ENCODE results near the gene PRXL2A.
"Not testable (repeated sequence)": the region's sequence is repeated elsewhere in the genome, so short reads cannot be mapped to it uniquely, and the experiment has no call there.

The PRXL2A gene

GRCh38 chr10:80411267-80411668 lies 2.9 kb downstream of the PRXL2A start:
- DNase-seq (ENCODE audit: low read depth in 1 of 2, low spot score in 1 of 2) = no peak

- no peak for DNase-seq (ENCODE audit: low read depth in 1 of 2, low spot score in 1 of 2)
Observed at GRCh38 chr10:80411681-80412220, 3.4 kb downstream of the PRXL2A start.

DNA sequence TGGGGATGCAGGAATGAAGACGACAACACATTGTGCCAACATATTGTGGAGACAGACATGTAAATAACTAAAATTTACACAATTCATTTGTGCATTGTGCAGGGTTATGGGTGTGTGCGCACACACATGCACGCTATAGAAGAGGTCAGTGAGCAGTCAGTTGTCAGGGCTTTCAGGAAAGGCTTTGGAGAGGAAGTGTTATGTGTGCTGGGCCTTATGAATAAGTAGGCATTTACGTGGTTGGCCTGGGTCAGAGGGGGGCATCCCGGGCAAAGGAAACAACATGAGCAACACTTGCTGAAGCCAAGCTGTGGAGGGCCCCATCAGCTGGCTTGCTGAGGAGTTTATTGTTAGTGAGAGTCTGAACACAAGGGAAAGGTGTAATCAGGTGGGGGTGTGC lies 4.1 kb downstream of the PRXL2A start:
- DNase-seq (ENCODE audit: low read depth in 1 of 2, low spot score in 1 of 2) = no peak

GRCh38 chr10:80413271-80413996 lies 5.1 kb downstream of the PRXL2A start:
- no peak for DNase-seq (ENCODE audit: low read depth in 1 of 2, low spot score in 1 of 2)

- no peak for DNase-seq (ENCODE audit: low read depth in 1 of 2, low spot score in 1 of 2)
Observed at GRCh38 chr10:80414142-80414895, 6.0 kb downstream of the PRXL2A start.

GRCh38 chr10:80415734-80416478 lies 7.6 kb downstream of the PRXL2A start:
- no peak for DNase-seq (ENCODE audit: low read depth in 1 of 2, low spot score in 1 of 2)

DNA sequence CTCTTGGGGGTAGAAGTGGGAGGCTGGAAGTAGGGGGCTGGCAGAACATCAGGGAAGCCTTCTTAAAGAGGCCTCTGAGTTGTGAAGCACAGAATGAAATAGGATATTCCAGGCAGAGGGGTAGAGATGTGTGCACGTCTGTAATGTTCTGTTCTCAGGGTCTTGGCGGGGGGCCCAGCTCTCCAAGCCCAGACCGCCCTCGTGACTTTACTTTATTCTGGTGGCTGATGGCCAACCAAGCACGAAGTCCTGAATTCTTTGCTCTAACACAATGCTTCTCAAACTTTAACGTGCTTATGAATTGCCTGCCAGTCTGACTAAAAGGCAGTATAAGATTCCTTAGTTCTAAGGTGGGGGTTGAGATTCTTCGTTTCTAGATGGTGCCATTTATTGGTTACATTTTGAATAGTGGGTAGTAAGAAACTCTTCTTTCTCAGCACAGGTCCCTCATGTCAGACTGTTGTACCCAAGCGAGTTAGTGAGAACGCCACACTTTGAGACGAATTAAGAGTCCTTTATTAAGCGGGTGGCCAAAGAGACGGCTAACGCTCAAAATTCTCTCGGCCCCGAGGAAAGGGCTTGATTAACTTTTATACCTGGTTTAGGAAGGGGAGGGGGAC lies 8.2 kb downstream of the PRXL2A start:
- no peak for DNase-seq (ENCODE audit: low read depth in 1 of 2, low spot score in 1 of 2)

DNA sequence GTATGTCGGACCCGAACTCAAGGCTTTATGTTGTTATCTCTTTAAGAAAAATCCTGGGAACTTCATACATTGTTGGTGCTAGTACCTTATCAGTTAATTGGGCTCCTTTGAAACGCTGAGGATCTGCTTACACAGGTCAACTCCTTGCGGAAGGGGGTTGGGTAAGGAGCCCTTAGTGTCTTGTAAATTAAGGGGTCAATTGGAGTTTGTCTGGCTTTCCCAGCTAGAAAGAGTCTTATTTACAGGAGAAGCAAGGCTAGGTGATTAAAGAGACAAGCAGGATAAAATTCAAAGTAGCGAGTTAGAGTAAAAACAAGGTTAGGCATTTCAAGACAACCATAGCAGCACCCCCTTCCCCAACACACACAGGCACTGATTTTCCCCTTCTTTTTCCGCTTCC lies 8.9 kb downstream of the PRXL2A start:
- DNase-seq (ENCODE audit: low read depth in 1 of 2, low spot score in 1 of 2) = not testable (repeated sequence)

DNA sequence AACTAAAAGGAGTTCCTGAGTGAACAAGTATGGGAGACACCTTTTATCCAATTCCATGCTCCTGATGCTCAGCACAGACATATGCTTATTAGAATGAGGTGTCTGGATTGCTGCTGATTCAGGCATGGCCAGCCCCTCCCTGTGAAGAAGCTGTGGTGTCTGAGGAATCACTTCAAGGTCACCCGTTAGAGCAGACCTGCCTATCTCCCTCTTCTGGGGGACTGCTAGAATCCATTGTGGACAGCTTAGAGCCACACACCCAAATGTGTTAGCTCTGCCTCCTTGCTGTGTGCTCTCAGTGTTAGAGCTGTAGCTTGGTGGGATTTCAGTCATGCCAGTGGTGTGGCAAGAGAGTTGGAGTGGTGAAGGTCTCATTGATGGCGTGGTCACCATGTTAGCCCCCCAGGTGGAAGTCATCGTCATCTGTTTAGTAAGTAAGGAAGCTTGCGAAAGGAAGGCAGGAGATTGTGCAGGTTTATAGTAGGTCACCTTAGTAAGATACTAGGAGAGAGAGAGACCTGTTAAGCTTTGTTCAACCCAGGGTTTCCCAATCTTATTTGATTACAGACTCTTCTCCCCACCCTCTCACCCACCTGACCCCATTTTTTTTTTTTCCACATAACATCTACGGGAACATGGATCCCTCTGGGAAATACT lies 12.8 kb downstream of the PRXL2A start:
- no peak for DNase-seq (ENCODE audit: low read depth in 1 of 2, low spot score in 1 of 2)

GRCh38 chr10:80421707-80422536 lies 13.6 kb downstream of the PRXL2A start:
- DNase-seq (ENCODE audit: low read depth in 1 of 2, low spot score in 1 of 2) = no peak

- no peak for DNase-seq (ENCODE audit: low read depth in 1 of 2, low spot score in 1 of 2)
Observed at GRCh38 chr10:80425901-80426300, 17.6 kb downstream of the PRXL2A start.

- DNase-seq (ENCODE audit: low read depth in 1 of 2, low spot score in 1 of 2) = no peak
Observed at GRCh38 chr10:80427541-80427940, 19.2 kb downstream of the PRXL2A start.

GRCh38 chr10:80429521-80429973 lies 21.2 kb downstream of the PRXL2A start:
- no peak for DNase-seq (ENCODE audit: low read depth in 1 of 2, low spot score in 1 of 2)

GRCh38 chr10:80433134-80433533 lies 24.8 kb downstream of the PRXL2A start:
- no peak for DNase-seq (ENCODE audit: low read depth in 1 of 2, low spot score in 1 of 2)

GRCh38 chr10:80436446-80437098 lies 28.2 kb downstream of the PRXL2A start:
- no peak for DNase-seq (ENCODE audit: low read depth in 1 of 2, low spot score in 1 of 2)

DNA sequence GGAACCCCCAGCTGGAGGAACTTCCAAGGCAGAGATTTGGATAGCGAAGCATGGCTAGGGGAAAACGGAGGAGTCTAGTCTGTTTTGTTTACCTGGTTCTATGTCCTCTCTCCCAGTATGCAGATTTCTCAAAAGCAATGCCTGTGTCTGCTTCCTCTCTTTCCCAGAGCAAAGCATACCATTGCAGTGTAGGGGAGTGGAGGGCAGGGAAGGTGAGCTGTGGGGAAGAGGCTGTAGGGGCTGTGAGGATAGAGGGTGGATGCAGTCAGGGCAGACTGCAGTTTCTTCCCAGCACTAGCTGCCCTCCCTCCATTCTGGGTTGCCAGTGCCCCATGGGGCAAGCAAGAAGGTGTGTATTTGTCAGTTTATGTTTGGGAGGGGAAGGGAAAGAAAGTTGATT lies 28.9 kb downstream of the PRXL2A start:
- no peak for DNase-seq (ENCODE audit: low read depth in 1 of 2, low spot score in 1 of 2)

DNA sequence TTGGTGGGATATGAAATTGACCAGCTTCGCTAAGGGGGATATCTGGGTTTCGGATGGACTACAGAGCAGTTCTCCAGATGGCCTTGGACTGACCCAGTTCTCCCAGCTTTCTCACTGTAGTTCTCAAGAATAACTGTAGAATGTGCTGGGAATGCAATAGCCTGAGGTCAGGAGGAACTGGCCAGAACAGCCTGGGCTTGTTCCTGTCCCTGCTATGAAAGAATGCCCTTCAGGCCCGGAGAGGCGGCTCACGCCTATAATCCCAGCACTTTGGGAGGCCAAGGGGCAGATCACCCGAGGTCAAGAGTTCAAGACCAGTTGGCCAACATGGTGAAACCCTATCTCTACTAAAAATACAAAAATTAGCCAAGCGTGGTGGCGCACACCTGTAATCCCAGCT lies 33.5 kb downstream of the PRXL2A start:
- no peak for DNase-seq (ENCODE audit: low read depth in 1 of 2, low spot score in 1 of 2)

DNA sequence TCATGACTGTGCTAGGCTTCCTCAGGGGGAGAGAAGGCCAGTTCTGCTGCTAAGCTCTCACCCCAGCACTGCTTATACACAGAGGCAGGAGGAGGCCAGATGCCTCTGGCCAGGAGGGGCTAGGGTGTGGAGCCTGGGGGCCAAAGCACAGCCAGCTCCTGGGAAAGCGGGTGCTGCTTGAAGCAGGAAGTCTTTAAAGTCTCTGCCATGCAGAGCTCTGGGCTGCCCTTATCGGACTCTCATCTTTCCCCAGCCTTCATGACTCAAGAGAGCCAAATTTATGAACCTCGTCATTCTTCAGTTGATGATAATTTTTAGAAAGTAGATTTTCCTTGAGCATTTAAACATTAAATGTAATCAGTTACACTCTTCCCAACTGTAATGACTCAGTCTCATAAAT lies 34.5 kb downstream of the PRXL2A start:
- DNase-seq (ENCODE audit: low read depth in 1 of 2, low spot score in 1 of 2) = no peak

- DNase-seq (ENCODE audit: low read depth in 1 of 2, low spot score in 1 of 2) = no peak
Observed at GRCh38 chr10:80443531-80443974, 35.2 kb downstream of the PRXL2A start.
